NCI-H128 (cell line): ENCODE results near the gene CEP295NL.
A peak's percentile ranks its signal among the peaks of the same experiment; 100 is the strongest.
"Not testable (repeated sequence)": the region's sequence is repeated elsewhere in the genome, so short reads cannot be mapped to it uniquely, and the experiment has no call there.

Experiments used
- DNase-seq: peaks from one replicate; lab custom pipeline; 2025; ENCODE audit not compliant: unreplicated experiment; lab: John Stamatoyannopoulos, UW

Gene CEP295NL

GRCh38 chr17:78933025-78933958, 30.3 kb upstream of the CEP295NL start:
- DNase-seq: no peak

GRCh38 chr17:78929908-78930775, 27.1 kb upstream of the CEP295NL start:
- DNase-seq: no peak

- DNase-seq: no peak
Observed at GRCh38 chr17:78925662-78926555, 22.9 kb upstream of the CEP295NL start.

- peak; percentile 64 for DNase-seq
Observed at GRCh38 chr17:78925234-78925633, 22.2 kb upstream of the CEP295NL start, which contains the start of gene TIMP2. Gene TIMP2, minus strand, starts transcription at chr17:78925387. Its CDS starts 299 bp downstream, at chr17:78925088.

GRCh38 chr17:78924481-78925151, 21.6 kb upstream of the CEP295NL start:
- DNase-seq: no peak

- DNase-seq: no peak
Observed at GRCh38 chr17:78923660-78924453, 20.9 kb upstream of the CEP295NL start.

GRCh38 chr17:78922816-78923498, 20.0 kb upstream of the CEP295NL start:
- DNase-seq: no peak

- no peak for DNase-seq
Observed at GRCh38 chr17:78921437-78921971, 18.5 kb upstream of the CEP295NL start.

- no peak for DNase-seq
Observed at GRCh38 chr17:78920528-78920927, 17.5 kb upstream of the CEP295NL start.

- no peak for DNase-seq
Observed at GRCh38 chr17:78919861-78920450, 17.0 kb upstream of the CEP295NL start.

GRCh38 chr17:78918979-78919378, 16.0 kb upstream of the CEP295NL start:
- no peak for DNase-seq

GRCh38 chr17:78917451-78918275, 14.7 kb upstream of the CEP295NL start:
- no peak for DNase-seq

GRCh38 chr17:78915872-78916632, 13.1 kb upstream of the CEP295NL start:
- DNase-seq: no peak

GRCh38 chr17:78913115-78913514, 10.1 kb upstream of the CEP295NL start:
- no peak for DNase-seq

GRCh38 chr17:78912082-78912481, 9.1 kb upstream of the CEP295NL start:
- DNase-seq: no peak

- not testable (repeated sequence) for DNase-seq
Observed at GRCh38 chr17:78911543-78911942, 8.5 kb upstream of the CEP295NL start.
